IPS-20b (cell line): Measurements from ENCODE around the gene C6orf120.

Experiments used
- H3K27ac ChIP-seq: one replicate; pipeline ENCODE4 v1.5.1; 2013; ENCODE audit warnings: low read length
- H3K27me3 ChIP-seq: 2 replicates; pipeline ENCODE4 v1.6.1; 2013; ENCODE audit warnings: mild to moderate bottlenecking, low read length, inconsistent platforms; ENCODE audit not compliant: insufficient read depth
- H3K36me3 ChIP-seq: 2 replicates; pipeline ENCODE4 v1.6.1; 2013; ENCODE audit warnings: low read depth, mild to moderate bottlenecking, inconsistent platforms, low read length, moderate library complexity; ENCODE audit not compliant: insufficient read depth
- H3K4me1 ChIP-seq: 2 replicates; pipeline ENCODE4 v1.6.1; 2013; ENCODE audit warnings: mild to moderate bottlenecking, control low read depth, inconsistent platforms, low read length, moderate library complexity; ENCODE audit not compliant: insufficient read depth
- H3K4me3 ChIP-seq: 2 replicates; pipeline ENCODE4 v1.5.1; 2013; ENCODE audit warnings: mild to moderate bottlenecking, low read length, inconsistent platforms
- H3K9ac ChIP-seq: 2 replicates; pipeline ENCODE4 v1.6.1; 2013; ENCODE audit warnings: low read depth, mild to moderate bottlenecking, inconsistent platforms, low read length, moderate library complexity
- H3K9me3 ChIP-seq: 2 replicates; pipeline ENCODE4 v1.6.1; 2013; ENCODE audit warnings: mild to moderate bottlenecking, low read depth, low read length, inconsistent platforms; ENCODE audit not compliant: insufficient read depth

Gene C6orf120

GRCh38 chr6:169726963-169727362 lies 25.0 kb downstream of the C6orf120 start:
- H3K27ac ChIP-seq, result no peak overlapping the region
- no peak overlapping the region for H3K4me3 ChIP-seq
- no peak overlapping the region for H3K9ac ChIP-seq
- peaks cover 12% of the 10 kb centered on the region; the same call in 1 of the 2 replicates for H3K4me1 ChIP-seq
- no peaks in the 10 kb centered on the region for H3K36me3 ChIP-seq
- no peaks in the 10 kb centered on the region for H3K9me3 ChIP-seq
- peaks cover 12% of the 10 kb centered on the region; the same call in 1 of the 2 replicates for H3K27me3 ChIP-seq

GRCh38 chr6:169729961-169730360 lies 28.0 kb downstream of the C6orf120 start:
- Histone ChIP-seq H3K27me3 (no peaks in the 10 kb centered on the region), H3K4me3 (no peak overlapping the region), H3K9ac (no peak overlapping the region)

GRCh38 chr6:169738204-169738975 lies 36.5 kb downstream of the C6orf120 start:
- H3K4me3 ChIP-seq, result no peak overlapping the region
- peaks cover 5% of the 10 kb centered on the region; the same call in 1 of the 2 replicates for H3K4me1 ChIP-seq
- H3K27me3 ChIP-seq, result no peaks in the 10 kb centered on the region
- H3K36me3 ChIP-seq, result no peaks in the 10 kb centered on the region
- no peaks in the 10 kb centered on the region for H3K9me3 ChIP-seq
- no peak overlapping the region for H3K9ac ChIP-seq
- no peak overlapping the region for H3K27ac ChIP-seq

More at GRCh38 chr6:169729961-169730360, 28.0 kb downstream of the C6orf120 start:
- Histone ChIP-seq H3K9me3 (no peaks in the 10 kb centered on the region), H3K4me1 (peaks cover 5% of the 10 kb centered on the region; the same call in 1 of the 2 replicates), H3K27ac (no peak overlapping the region), H3K36me3 (no peaks in the 10 kb centered on the region)

- Histone ChIP-seq H3K27ac (no peak overlapping the region), H3K27me3 (no peaks in the 10 kb centered on the region), H3K36me3 (no peaks in the 10 kb centered on the region)
Observed at GRCh38 chr6:169738976-169739529, 37.1 kb downstream of the C6orf120 start.

DNA sequence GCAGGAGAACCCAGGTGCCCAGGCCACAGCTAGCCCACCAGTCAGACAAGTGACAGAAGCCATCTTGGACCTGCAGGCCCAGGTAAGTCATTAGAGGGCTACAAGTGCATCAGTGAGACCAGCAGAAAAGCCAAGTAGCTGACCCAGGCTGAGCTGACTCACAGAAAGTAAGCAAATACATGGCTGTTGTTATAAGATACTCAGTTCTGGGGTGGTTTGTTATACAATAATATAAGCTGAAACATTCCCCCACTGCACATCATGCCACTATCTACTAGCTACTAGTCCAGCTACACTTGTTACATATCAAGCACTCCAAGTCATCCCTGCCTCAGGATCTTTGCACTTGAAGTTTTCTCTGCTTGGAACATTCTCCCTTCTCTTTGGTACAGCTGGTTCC lies 39.4 kb downstream of the C6orf120 start:
- no peaks in the 10 kb centered on the region for H3K9me3 ChIP-seq
- H3K4me1 ChIP-seq, result peaks cover 5% of the 10 kb centered on the region; the same call in 1 of the 2 replicates
- H3K4me3 ChIP-seq, result no peak overlapping the region
- H3K9ac ChIP-seq, result no peak overlapping the region
- no peaks in the 10 kb centered on the region for H3K27me3 ChIP-seq
- no peaks in the 10 kb centered on the region for H3K36me3 ChIP-seq
- no peak overlapping the region for H3K27ac ChIP-seq

More at GRCh38 chr6:169738976-169739529, 37.1 kb downstream of the C6orf120 start:
- Histone ChIP-seq H3K4me1 (peaks cover 5% of the 10 kb centered on the region; the same call in 1 of the 2 replicates), H3K4me3 (no peak overlapping the region), H3K9ac (no peak overlapping the region), H3K9me3 (no peaks in the 10 kb centered on the region)

- Histone ChIP-seq H3K9me3 (no peaks in the 10 kb centered on the region), H3K27me3 (no peaks in the 10 kb centered on the region), H3K27ac (no peak overlapping the region), H3K4me3 (no peak overlapping the region), H3K4me1 (no peaks in the 10 kb centered on the region), H3K9ac (no peak overlapping the region), H3K36me3 (no peaks in the 10 kb centered on the region; the same call in 1 of the 2 replicates)
Observed at GRCh38 chr6:169745405-169745804, 43.5 kb downstream of the C6orf120 start.

- H3K4me1 ChIP-seq, result no peaks in the 10 kb centered on the region
- no peaks in the 10 kb centered on the region for H3K9me3 ChIP-seq
- no peak overlapping the region for H3K27ac ChIP-seq
- H3K27me3 ChIP-seq, result no peaks in the 10 kb centered on the region
- H3K36me3 ChIP-seq, result no peaks in the 10 kb centered on the region; the same call in 1 of the 2 replicates
- H3K4me3 ChIP-seq, result no peak overlapping the region
- H3K9ac ChIP-seq, result no peak overlapping the region
Observed at GRCh38 chr6:169746556-169746955, 44.6 kb downstream of the C6orf120 start.

DNA sequence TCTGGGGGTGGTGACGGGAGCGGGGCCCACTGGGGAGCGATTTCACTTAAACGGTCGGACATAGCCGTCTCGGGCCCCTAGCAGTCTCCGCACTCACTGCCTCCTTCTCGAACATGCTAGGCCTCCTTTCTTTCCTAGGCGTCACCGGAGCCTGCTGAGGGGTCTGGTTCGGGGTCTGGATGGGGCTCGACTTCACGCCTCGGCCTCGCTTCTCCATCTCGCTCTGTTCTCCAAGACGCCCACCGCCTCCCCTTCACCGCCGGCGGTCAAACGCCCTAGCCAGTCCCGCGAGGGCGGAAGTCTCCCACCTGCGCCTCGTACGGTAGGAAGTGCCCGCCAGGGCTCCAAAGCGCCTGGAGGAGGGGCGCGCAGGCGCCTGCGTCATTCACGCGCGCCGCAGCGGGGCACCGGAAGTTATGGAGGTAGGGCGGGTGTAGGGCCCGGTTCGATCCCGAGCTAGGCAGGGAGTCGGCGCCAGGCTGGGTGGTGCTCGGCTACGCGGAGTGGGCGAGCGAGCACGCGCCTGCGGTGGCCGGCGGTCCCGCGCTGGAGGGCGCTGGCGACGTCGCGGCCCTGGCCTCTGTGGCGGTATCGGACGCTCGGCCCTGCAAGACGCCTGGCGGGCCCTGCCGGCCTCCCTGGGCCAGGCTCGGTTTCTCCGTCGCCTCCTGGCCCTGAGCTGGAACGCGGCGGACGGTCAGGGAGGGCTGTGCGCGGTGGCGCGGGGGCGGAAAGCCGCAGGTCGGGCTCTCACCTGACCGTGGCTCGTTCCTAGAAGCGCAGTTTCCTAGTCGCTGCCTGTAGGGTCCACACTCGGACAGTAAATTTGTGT lies 49.5 kb downstream of the C6orf120 start, which contains the start of the genes DYNLT2 and ERMARD:
TSS of gene DYNLT2 (minus strand) at position 331 of the 832 bp plus-strand sequence. CDS start at position 217, 114 bp downstream.
TSS of gene ERMARD (plus strand) at position 381 of the 832 bp plus-strand sequence. CDS start at position 417, 36 bp downstream.
- Histone ChIP-seq H3K9me3 (no peaks in the 10 kb centered on the region), H3K27ac (peak within 1 kb of the TSS; percentile 96)

DNA sequence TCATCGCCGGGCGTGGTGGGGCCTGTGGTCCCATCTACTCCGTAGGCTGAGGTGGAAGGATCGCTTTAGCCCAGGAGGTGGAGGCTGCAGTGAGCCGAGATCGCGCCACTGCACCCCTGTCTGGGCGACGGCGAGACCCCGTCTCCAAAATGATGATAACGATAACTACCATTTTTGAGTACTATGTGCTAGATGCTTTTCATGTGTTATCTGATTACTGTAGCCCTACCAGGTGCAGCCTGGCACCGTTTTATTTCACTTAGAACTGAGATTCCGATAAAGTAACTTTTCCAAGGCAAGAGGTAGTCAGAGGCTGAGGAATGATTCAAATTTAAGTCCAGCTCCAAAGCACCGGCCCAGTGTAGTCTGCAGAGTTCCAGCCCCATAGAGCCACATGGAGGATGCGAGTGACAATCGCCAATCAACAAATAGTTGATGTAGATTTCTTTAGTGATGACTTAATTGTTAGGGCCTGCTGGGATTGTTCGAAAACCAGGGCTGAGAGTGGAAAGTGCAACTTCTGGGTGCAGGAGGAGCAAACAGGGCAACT lies 50.2 kb downstream of the C6orf120 start:
- peaks cover 7% of the 10 kb centered on the region; the same call in 1 of the 2 replicates for H3K4me1 ChIP-seq
- peak overlapping the region; percentile 99 for H3K9ac ChIP-seq
- peak overlapping the region; percentile 99 for H3K4me3 ChIP-seq
- no peaks in the 10 kb centered on the region for H3K27me3 ChIP-seq
- no peaks in the 10 kb centered on the region for H3K9me3 ChIP-seq
- no peaks in the 10 kb centered on the region; the same call in 1 of the 2 replicates for H3K36me3 ChIP-seq
- H3K27ac ChIP-seq, result peak overlapping the region; percentile 96

More for the DNA sequence above, 49.5 kb downstream of the C6orf120 start, which contains the start of the genes DYNLT2 and ERMARD:
- no peaks in the 10 kb centered on the region; the same call in 1 of the 2 replicates for H3K36me3 ChIP-seq
- H3K27me3 ChIP-seq, result no peaks in the 10 kb centered on the region
- peak within 1 kb of the TSS; percentile 99 for H3K9ac ChIP-seq
- H3K4me1 ChIP-seq, result peaks cover 7% of the 10 kb centered on the region; the same call in 1 of the 2 replicates
- peak within 1 kb of the TSS; percentile 99 for H3K4me3 ChIP-seq
